NCI-H2227 (cell line): Measurements from ENCODE around the gene RUFY3.
"Not testable (repeated sequence)": the region's sequence is repeated elsewhere in the genome, so short reads cannot be mapped to it uniquely, and the experiment has no call there.

ENCODE experiments used
- DNase-seq: peaks from one replicate; lab custom pipeline; 2025; ENCODE audit not compliant: unreplicated experiment; lab: John Stamatoyannopoulos, UW

Gene RUFY3

DNA sequence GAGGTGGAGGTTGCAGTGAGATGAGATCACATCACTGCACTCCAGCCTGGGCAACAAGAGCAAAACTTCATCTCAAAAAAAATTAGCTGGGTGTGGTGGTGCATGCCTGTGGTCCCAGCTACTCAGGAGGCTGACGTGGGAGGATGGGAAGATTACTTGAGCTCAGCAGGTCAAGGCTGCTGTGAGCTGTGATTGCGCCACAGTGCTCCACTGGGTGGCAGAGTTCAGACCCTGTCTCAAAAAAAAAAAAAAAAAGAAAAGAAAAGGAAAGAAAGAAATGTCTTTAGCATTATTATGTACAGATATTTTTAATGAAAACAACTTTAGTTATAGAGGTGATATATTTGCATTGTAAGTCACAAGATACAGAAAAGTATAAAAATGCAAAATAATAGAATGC, 14.2 kb downstream of the RUFY3 start:
- not testable (repeated sequence) for DNase-seq

DNA sequence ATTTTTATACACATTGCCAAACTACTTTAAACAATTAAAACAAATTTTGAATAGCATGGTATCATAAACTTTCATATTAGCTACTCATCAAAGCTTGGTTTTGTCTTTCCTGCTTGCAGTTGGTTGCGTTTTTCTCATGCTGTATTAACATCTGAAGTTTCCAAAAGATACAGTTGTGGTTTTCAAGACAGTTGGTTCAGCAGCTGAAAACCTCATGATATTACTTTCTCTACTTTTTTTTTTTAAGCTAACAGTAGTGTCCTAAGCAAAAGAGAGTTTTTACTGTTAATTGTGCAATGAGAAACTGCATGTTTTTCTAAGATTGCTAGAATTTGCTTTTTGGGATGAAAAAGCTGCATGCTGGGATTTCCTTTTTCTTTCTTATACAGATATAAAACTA, 15.2 kb downstream of the RUFY3 start:
- no peak for DNase-seq

DNA sequence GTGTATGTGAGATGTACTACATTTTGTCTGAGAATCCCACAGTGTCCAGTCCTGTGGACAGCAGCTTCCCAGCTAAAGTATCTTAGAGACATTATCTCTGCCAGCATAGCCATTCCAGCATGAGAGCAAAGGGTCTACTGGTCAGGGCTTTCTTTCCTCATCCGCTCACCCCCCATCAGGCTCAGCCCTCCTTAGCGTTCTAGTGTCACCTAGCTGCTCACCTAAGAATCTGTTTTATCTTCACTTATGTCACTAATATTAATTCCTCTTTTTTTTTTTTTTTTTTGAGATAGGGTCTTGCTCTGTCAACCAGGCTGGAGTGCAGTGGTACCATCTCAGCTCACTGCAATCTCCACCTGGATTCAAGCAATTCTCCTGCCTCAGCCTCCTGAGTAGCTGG, 15.6 kb downstream of the RUFY3 start:
- DNase-seq = no peak

DNA sequence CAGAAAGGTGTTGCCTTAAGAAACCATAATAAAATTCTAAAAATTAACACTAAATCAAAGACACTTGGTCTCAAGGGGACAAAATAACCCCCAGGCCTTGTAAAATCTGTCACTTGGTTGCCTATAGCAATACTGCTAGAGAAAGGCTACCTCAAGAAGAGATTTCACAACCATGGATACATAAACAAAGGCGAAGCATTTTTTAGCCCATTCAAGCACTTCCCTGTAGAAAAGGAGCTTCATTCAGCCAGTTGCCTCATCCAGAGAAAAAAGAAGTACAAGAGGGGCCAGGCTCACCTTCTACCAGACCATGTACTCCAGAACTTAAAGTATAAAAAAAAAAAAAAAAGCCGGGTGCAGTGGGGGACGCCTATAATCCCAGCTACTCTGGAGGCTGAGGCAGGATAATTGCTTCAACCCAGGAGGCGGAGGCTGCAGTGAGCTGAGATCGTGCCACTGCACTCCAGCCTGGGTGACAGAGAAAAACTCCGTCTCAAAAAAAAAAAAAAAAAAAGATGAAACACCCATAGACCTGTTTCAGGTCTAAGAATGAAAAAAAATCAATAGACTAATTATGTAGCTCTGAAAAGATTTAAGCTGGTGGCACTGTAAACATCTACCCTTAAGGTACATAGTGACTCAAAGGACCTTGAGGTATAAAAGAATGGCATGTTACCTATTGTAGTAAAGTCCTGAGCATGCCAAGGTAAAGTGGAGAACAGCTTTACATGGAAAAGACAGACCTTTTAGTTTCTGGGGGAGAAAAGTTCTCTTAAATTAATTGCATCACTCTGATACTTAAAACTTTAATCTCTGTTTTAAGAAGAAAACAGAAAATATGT, 18.0 kb downstream of the RUFY3 start:
- no peak for DNase-seq

DNA sequence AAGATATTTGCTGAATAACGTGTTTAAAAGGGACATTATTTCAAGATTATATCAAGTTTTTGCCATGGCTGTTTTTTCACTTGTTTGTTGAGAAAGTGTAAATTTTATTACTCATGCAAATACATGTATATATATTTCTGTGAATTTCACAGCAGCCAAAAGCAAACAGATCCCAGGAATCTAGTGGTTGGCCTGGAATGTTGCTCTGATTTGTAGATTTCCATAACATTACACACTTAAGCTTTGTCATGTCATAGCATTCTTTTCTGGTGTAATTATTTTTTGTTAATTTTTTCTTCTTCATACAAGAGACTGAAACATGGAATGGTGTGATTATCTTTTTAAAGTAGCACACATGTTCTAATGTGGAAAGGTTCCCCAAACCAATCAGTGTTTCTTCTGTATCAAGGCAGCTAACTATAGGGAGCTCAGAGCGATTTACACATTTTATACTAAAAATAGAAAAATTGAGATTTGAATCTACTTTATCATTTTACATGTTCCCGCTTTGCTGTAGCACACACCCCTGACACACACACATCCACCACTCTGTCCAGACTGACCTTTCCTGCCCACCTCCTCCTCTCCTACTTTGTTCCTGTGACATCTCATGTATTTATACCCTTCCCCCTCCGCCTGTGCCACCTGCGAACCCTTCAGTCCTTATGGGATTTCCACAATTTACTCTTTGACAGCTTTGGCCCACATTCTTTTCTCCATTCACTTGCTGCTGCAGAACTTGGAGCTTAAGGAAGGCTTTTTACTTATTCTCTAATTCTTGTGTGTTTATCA, 20.3 kb downstream of the RUFY3 start:
- no peak for DNase-seq

DNA sequence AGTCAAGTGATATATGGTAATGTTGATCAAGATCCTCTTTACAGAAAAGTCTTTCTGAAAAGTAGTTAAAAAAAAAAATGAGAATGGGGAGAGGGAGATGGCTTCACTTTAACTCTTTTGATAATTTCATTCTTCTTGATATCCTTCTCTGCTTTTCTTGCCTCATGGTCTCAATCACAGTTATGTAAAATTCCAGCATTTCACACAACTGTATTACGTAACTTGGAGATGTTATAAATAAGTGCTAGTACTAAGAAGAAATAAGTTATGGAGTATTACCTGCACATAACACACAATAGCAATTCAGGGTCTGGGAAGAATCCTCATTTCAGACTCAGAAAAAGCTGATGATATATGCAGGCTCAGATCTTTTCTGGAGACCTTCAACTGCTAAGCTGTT, 22.0 kb downstream of the RUFY3 start:
- DNase-seq = no peak

DNA sequence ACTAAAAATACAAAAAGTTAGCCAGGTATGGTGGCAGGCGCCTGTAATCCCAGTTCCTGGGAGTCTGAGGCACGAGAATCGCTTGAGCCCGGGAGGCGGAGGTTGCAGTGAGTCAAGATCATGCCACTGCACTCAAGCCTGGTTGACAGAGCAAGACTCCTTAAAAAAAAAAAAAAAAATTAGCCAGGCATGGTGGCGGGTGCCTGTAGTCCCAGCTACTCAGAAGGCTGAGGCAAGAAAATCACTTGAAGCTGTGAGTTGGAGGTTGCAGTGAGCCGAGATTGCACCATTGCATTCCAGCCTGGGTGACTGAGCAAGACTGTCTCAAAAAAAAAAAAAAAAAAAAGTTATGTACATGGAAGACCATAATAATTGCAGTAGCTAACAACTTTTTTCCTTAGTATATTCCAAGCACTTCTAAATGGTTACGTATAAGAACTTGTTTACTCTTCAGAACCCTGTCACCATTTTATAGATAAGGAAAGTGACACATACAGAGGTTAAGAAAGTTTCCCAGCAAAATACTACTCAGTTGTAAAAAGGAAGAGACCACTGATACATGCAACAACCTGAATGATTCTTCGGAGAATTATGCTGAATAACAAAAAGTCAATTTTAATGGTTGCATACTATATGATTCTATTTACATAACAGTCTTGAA, 24.5 kb downstream of the RUFY3 start:
- no peak for DNase-seq

DNA sequence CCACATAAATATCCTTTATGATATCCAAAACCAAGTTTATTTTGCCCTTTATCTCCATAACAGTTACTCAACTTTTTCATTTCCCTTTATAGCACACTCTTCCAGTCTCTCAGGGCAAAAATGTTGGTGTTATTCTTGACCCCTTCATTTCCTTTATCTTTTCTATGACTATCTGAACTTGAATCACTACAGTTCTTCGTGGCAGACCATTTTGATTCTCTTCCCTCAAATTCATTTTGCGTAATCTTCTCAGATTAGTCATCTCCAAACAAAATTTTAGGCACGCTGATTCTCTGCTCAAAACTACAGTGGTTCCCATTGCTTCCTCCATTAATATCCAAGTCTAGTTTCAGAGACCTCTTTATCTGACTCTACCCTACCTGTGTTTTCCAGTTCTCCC, 26.1 kb downstream of the RUFY3 start:
- no peak for DNase-seq

DNA sequence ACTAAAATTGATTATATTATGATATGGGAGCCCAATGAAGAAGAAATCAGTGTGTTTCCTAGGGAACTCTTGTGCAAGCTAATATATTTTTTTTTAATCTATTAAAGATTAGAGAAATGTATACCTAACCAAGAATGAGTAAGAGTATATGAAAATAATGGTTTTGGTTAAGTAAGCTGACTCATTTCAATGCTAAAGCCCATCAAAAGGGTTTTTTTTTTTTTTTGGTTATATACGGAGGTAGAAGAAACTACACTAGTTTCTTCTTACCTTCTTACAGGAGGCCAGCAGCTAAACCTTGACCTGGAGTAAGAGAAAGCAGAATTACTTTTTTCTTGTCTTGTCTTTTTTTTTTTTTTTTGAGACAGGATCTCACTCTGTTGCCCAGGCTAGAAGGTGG, 27.5 kb downstream of the RUFY3 start:
- DNase-seq = no peak

DNA sequence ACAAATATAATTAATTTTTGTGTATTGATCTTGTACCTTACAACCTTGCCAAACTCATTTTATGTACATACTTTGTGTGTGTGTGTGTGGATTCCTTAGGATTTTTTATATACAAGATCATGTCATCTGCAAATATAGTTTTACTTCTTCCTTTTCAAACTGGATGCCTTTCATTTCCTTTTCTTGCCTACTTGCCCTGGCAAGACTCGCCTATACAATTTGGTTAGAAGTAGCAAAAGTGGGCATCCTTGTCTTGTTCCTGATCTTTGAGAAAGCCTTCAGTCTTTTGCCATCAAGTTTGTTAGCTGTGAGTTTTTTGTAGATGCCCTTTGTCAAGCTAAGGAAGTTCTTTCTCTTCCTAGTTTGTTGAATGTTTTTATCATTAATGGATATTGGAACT, 30.5 kb downstream of the RUFY3 start:
- DNase-seq = no peak

DNA sequence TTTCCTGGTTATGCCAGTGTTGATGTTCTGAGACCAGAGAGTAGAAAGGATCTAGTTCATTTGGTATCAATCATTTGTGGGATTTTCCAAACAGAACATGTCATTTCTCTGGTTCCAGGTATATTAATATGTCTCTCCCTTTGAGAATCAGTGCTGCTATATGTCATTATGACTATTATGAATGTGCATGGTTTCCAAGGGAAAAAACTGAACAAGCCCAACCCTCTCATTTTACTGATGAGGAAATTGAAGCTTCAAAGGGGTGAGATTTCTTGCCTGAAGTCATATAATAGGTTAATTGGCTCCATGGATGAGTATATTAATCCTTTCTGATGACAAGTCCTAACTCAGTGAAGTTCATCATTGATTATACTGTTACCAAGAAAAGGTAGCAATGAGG, 31.9 kb downstream of the RUFY3 start:
- DNase-seq = no peak

DNA sequence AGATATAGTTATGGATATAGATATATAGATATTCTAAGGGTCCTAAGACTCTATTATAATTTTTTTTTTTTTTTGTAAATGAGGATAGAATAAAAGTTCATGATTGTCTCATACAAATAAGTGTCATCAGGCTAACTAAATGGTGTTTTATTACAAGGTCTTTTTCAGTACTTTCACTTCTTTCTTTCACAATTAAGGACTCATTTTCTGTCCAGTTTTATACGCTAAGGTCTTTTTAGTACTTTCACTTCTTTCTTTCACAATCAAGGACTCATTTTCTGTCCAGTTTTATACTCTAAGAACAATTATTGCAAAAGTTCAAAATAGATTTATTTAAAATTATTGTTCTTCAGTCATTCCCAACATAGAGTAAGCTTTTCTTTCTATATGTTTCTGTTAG, 32.7 kb downstream of the RUFY3 start:
- no peak for DNase-seq

DNA sequence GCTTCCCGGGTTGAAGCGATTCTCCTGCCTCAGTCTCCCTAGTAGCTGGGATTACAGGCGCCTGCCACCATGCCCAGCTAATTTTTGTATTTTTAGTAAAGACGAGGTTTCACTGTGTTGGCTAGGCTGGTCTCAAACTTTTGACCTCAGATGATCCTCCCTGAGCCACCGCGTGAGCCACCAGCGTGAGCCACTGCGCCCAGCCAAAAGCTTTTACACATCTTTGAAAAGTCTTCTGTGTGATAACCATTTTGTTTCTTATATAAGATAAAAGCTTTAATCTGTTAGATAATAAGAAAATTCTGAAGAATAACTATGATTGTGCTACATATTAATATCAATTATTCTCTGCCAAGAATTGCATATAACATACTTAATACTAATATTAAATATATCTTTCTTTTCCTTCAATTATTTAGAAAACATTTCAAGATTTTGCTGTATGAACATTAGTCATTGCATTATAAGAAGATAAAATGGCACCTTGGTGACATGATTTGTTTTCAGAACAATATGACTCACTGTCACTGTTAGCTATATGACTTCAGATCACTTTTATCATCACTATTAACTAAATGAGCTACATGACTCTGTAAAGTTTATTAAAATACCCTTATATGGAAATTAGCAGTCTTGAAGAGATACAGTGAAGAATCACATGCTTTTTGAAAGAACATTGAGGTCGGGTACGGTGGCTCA, 33.4 kb downstream of the RUFY3 start:
- DNase-seq = no peak

DNA sequence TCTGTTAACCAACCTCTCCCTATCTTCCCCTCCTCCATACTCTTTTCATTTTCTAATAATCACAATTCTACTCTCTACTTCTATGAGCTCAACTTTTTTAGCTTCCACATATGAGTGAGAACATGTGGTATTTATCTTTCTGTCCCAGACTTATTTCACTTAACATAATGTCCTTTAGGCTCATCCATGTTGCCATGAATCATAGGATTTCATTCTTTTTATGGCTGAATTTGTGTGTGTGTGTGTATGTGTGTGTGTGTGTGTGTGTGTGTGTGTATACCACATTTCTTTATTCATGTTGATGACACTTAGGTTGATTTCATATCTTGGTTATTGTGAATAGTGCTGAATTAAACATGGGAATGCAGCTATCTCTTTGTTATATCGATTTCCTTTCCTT, 37.4 kb downstream of the RUFY3 start:
- no peak for DNase-seq

DNA sequence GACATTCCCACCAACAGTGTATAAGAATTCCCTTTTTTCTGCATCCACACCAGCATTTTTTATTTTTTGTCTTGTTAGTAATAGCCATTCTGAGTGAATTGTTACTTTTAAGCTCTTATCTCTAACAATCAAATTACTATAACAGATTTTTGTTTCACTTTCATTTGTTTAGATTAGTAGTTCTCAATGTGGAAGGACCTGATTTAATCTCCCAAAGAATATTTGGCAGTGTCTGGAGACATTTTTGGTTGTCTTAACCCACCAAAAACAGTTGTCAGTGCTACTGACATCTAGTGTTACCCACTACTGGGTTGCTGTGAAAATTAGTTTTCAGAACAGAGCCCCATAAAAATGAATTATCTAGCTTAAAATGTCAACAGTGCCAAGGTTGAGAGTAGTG, 37.9 kb downstream of the RUFY3 start:
- DNase-seq = no peak

DNA sequence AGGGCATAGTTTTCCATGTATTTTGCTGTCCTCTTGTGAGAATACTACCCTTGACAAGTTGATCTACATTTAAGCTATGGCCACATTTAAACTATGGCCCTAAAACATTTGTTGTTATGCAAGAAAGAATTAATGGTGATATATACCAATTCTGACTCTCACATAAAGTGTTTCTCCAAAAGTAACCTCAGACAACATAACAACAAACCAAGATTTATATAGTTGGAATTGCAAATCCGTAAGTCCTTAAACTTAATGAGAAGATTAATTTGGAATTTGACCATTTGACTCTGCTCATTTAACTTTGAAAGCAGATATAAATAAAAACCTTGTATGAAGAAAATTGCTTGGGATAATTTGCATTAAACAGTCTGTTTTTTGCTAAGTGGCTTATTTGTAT, 38.9 kb downstream of the RUFY3 start:
- DNase-seq = no peak

DNA sequence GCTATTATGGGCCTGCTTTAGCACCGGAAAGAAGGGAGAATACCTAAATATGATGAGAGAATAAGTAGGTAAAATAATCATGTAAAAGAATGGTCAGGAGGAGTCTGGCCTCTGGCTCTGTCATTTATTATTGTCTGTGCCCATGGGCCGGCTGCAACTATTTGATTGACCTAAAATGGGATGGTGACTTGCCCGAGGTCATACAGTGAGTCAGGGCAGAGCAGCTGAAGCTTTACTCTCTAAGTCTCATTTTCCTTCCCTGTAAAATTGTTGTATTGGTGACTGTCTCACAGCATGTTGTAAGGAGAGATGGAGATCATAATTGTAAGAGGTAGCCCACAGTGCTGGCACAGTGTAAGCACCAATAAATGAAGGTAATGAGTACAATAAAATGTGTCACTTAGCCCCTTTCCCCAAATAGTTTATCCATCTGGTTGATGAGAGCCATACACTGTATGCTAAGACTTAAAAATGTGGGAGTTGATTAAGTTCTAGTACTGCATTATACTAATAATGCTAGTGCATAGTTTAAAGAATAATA, 39.6 kb downstream of the RUFY3 start:
- no peak for DNase-seq

DNA sequence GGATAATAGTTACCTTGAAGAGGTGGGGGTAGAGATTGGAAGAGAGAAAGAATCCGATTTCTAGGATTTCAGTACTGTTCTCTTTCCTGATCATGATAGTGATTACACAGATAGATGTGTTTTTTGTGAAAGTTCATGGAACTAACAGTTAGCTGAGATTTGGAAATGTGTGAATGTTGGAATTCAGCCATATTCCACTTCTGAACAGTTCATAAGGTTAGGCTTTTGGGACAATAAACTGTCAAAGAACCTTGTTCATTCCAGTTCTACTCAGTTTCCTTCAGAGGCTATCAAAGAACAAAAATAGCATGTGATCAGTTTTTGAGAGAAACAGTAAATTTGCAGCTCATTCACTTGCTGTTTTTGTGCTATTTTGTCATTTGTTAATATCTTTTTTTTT, 43.6 kb downstream of the RUFY3 start:
- DNase-seq = no peak

DNA sequence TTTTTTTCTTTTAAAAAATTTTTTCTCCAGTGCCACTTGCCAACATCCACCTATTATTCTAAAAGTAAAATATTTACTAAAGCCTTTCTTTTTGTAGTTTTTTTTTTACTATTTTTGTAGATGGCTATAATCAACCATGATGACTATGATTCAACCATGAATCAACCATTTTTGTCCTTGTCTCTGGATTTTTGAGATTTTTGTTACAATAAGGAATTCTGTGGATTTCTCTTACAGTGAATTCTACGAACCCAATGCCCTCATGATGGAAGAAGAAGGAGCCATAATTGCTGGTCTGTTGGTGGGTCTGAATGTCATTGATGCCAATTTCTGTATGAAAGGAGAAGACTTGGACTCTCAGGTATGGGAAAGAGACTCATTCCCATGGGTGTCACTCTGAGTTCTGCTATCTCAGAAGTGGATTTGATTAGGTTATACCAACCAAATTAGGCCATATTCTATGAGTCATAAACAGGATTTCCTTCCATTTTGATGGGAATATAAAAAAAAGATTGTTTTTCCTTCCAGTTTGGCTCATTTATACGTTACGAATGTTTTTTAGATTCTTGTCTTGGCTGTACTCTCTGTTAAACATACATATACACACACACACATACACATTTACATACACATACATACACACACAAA, 46.7 kb downstream of the RUFY3 start:
- DNase-seq = no peak

DNA sequence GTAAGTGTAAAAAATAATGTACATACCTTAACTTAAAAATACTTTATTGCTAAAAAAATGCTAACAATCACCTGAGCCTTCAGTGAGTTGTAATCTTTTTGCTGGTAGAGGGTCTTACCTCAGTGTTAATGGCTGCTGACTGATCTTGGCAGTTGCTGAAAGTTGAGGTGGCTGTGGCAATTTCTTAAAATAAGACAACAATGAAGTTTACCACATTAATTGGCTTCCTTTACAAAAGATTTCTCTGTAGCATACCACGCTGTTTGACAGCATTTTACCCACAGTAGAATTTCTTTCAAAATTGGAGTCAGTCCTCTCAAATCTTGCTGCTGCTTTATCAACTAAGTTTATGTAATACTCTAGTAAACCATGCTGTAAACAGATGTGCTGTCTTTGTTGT, 47.6 kb downstream of the RUFY3 start:
- DNase-seq = not testable (repeated sequence)
